PC-9 (cell line): ENCODE measurements around the gene ATN1. TPM values are rescaled to one million over a fixed set of nuclear protein-coding genes. Genes with fewer than 3 reads are reported as not detected.
"Not testable (repeated sequence)": the region's sequence is repeated elsewhere in the genome, so short reads cannot be mapped to it uniquely, and the experiment has no call there.

ENCODE experiments used
- BruUV-seq: library from RNA; stranded (reverse); fragments of 400-500 nt; replicated peaks from 2 replicates; lab custom pipeline; 2021; lab: Mats Ljungman, UMichigan
- CTCF ChIA-PET: fragments of 300-600 bp; sonication (Branson Sonifier 250); formaldehyde crosslinking; loops from one replicate; lab custom pipeline; 2022; ENCODE audit warnings: antibody characterized with exemption; lab: Charles Lee
- POLR2A ChIA-PET: fragments of 300-600 bp; sonication (Branson Sonifier 250); formaldehyde crosslinking; loops from one replicate; lab custom pipeline; 2022; ENCODE audit warnings: antibody characterized with exemption; ENCODE audit not compliant: unreplicated experiment; lab: Charles Lee
- DNase-seq, 2 experiments: peaks; one replicate each; pipeline versions ENCODE4 v3.0.0 to v3.0.0-alpha.2; 2015 to 2022; ENCODE audit warnings: mixed read lengths in 1 of 2
- H2AFZ ChIP-seq: fragments of 200-600 bp; sonication (generic); 2 replicates; pipeline ENCODE4 v1.8.1; 2017; ENCODE audit warnings: antibody characterized with exemption
- H3F3A ChIP-seq: fragments of 200-600 bp; sonication (generic); 2 replicates; pipeline ENCODE4 v1.8.1; 2017; ENCODE audit warnings: antibody characterized with exemption, mild to moderate bottlenecking, low read depth; ENCODE audit not compliant: insufficient read depth
- H3K27ac ChIP-seq: fragments of 200-600 bp; sonication (generic); 2 replicates; pipeline ENCODE4 v1.6.1; 2016; ENCODE audit warnings: mixed run types
- H3K27me3 ChIP-seq: fragments of 200-600 bp; sonication (generic); 2 replicates; pipeline ENCODE4 v1.6.1; 2016; ENCODE audit warnings: low read depth, mixed run types; ENCODE audit not compliant: insufficient read depth
- H3K36me3 ChIP-seq: fragments of 200-600 bp; sonication (generic); 2 replicates; pipeline ENCODE4 v1.6.1; 2016; ENCODE audit warnings: low read depth, mixed run types
- H3K4me1 ChIP-seq: fragments of 200-600 bp; sonication (generic); replicated peaks from 2 replicates; pipeline ENCODE4 v1.6.1; 2016; ENCODE audit warnings: mixed run types; ENCODE audit not compliant: insufficient read depth
- H3K4me2 ChIP-seq: fragments of 200-600 bp; sonication (generic); 2 replicates; pipeline ENCODE4 v1.6.1; 2017; ENCODE audit warnings: mixed run types
- H3K4me3 ChIP-seq: fragments of 200-600 bp; sonication (generic); 2 replicates; pipeline ENCODE4 v1.6.1; 2016; ENCODE audit warnings: mixed run types
- H3K79me2 ChIP-seq: fragments of 200-600 bp; sonication (generic); 2 replicates; pipeline ENCODE4 v1.6.1; 2017; ENCODE audit warnings: low read depth, mixed run types
- H3K9me2 ChIP-seq: fragments of 200-600 bp; sonication (generic); 2 replicates; pipeline ENCODE4 v1.8.1; 2017; ENCODE audit warnings: mild to moderate bottlenecking; ENCODE audit not compliant: insufficient read depth
- H3K9me3 ChIP-seq: fragments of 200-600 bp; sonication (generic); 2 replicates; pipeline ENCODE4 v1.8.1; 2016; ENCODE audit warnings: low read depth; ENCODE audit not compliant: insufficient read depth
- H4K20me1 ChIP-seq: fragments of 200-600 bp; sonication (generic); 2 replicates; pipeline ENCODE4 v1.8.1; 2017; ENCODE audit not compliant: insufficient read depth
- EZH2 ChIP-seq: fragments of 200-600 bp; sonication (generic); IDR thresholded peaks from 2 replicates; pipeline ENCODE4 v1.8.0; 2017; ENCODE audit warnings: antibody characterized with exemption, low read depth
- intact Hi-C: fragments of 100-400 bp; cut with micrococcal nuclease; formaldehyde crosslinking; loops from one replicate; pipeline ENCODE4 v1.10.0; 2022; ENCODE audit not compliant: unreplicated experiment
- total RNA-seq: library from RNA; stranded (reverse); gene quantifications from 2 replicates; pipeline ENCODE4 v1.2.3, GENCODE V29; 2021
- TF ChIP-seq, protein P1 (sequence below): fragments of 200-600 bp; sonication (generic); conservative IDR thresholded peaks from 2 replicates; pipeline ENCODE4 v1.6.1; 2017; ENCODE audit warnings: mixed run types, antibody characterized with exemption, mild to moderate bottlenecking, moderate library complexity

The ATN1 gene
- total RNA-seq, 1 experiment from 2014 or later = 158 TPM

DNA sequence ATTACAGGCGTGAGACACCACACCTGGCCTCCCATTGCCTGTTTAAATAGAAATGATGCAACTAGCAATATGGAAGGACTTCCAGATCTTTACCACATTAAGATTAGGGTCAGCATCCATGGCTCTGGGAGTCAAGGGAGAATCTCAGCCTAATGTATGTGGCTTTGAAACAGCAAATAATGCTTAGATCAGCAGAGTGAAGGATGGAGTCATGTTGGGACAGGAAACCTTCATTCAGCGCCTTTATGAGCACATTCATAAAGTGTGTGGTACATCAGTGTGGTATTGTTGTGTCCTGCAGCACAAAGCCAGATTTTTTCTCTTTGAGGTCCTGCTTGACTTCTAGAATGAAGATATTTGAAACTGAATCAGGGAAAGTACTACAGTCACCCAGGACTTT lies 39.4 kb upstream of the ATN1 start:
- TF ChIP-seq EZH2 = no peak
- TF ChIP-seq, protein P1, sequence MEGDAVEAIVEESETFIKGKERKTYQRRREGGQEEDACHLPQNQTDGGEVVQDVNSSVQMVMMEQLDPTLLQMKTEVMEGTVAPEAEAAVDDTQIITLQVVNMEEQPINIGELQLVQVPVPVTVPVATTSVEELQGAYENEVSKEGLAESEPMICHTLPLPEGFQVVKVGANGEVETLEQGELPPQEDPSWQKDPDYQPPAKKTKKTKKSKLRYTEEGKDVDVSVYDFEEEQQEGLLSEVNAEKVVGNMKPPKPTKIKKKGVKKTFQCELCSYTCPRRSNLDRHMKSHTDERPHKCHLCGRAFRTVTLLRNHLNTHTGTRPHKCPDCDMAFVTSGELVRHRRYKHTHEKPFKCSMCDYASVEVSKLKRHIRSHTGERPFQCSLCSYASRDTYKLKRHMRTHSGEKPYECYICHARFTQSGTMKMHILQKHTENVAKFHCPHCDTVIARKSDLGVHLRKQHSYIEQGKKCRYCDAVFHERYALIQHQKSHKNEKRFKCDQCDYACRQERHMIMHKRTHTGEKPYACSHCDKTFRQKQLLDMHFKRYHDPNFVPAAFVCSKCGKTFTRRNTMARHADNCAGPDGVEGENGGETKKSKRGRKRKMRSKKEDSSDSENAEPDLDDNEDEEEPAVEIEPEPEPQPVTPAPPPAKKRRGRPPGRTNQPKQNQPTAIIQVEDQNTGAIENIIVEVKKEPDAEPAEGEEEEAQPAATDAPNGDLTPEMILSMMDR = no peak
- H3K36me3 ChIP-seq = no peaks in the 10 kb centered on the region
- no peak overlapping the region for H3K4me3 ChIP-seq
- no peak overlapping the region for H3K4me2 ChIP-seq
- H3K9me3 ChIP-seq = no peaks in the 10 kb centered on the region
- intact Hi-C loops = no loop called here
- H3F3A ChIP-seq = peaks cover 12% of the 10 kb centered on the region; the same call in 1 of the 2 replicates
- ChIA-PET POLR2A (interaction anchor here (0.6 kb wide), 1 partner anchor 14 kb away, joined by 3 read pairs; no protein-coding TSS in a partner anchor), CTCF (no interaction called here)
- BruUV-seq = no TSS peak
- no peaks in the 10 kb centered on the region for H3K9me2 ChIP-seq
- no peak for DNase-seq
- H4K20me1 ChIP-seq = no peaks in the 10 kb centered on the region
- no peak overlapping the region for H3K27ac ChIP-seq
- H3K27me3 ChIP-seq = no peaks in the 10 kb centered on the region
- peaks cover 15% of the 10 kb centered on the region for H3K4me1 ChIP-seq
- no peak overlapping the region for H2AFZ ChIP-seq
- H3K79me2 ChIP-seq = no peaks in the 10 kb centered on the region

DNA sequence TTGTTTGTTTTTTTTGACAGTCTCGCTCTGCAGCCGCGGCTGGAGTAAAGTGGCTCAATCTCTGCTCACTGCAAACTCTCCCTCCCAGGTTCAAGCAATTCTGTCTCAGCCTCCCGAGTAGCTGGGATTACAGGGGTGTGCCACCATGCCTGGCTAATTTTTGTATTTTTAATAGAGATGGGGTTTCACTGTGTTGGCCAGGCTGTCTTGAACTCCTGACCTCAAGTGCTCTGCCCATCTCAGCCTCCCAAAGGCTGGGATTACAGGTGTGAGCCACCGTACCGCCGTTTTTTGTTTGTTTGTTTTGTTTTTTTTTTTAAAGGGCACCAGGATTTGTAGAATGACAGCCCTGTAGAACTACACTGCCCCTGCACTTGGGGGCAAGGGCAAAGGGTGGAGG lies 39.0 kb upstream of the ATN1 start:
- H3K4me2 ChIP-seq, H3K27ac ChIP-seq, H3K36me3 ChIP-seq, H3K79me2 ChIP-seq, BruUV-seq, intact Hi-C loops, DNase-seq, H3K9me3 ChIP-seq, H3K4me3 ChIP-seq, H3K9me2 ChIP-seq, H2AFZ ChIP-seq, H4K20me1 ChIP-seq, H3K27me3 ChIP-seq: not testable (repeated sequence)
- ChIA-PET CTCF (interaction anchor here (1.2 kb wide), 1 partner anchor 16 kb away, joined by 4 read pairs; the partner anchor contains the start of gene SPSB2), POLR2A (interaction anchor here (0.6 kb wide), 1 partner anchor 281 kb away, joined by 48 read pairs; no protein-coding TSS in a partner anchor)
- Histone ChIP-seq H3F3A (peaks cover 12% of the 10 kb centered on the region; the same call in 1 of the 2 replicates), H3K4me1 (peaks cover 15% of the 10 kb centered on the region)

DNA sequence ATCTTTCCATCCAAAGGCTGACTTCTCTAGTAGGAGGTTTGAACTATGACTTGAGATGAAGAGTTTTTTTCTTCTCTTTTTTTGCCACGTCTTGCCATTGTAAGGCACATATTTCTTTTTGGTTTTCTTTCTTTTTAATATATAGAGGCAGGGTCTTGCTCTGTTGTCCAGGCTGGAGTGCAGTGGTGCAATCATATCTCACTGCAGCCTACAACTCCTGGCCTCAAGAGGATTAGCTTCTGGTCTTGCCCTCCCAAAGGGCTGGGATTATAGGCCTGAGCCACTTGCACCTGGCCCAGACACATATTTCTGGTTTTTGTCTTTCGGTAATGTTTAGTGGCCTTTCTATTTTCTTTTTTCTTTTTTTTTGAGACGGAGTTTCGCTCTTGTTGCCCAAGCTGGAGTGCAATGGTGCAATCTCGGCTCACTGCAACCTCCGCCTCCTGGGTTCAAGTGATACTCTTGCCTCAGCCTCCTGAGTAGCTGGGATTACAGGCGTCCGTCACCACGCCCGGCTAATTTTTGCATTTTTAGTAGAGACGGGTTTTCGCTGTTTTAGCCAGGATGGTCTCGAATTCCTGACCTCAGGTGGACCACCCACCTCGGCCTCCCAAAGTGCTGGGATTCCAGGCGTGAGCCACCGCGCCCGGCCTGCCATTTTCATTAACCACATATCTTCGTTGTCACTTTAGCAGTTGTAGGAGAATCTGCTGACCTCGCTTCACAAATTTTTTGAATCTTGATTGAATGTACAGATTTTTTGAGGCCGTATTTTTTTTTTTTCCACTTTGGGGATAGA lies 37.8 kb upstream of the ATN1 start:
- POLR2A ChIA-PET, H3K9me3 ChIP-seq, H3K36me3 ChIP-seq, H4K20me1 ChIP-seq, DNase-seq, BruUV-seq, H3K9me2 ChIP-seq, intact Hi-C loops, H3K79me2 ChIP-seq, H3K27me3 ChIP-seq: not testable (repeated sequence)
- Histone ChIP-seq H3F3A (peaks cover 12% of the 10 kb centered on the region; the same call in 1 of the 2 replicates), H3K4me2 (peak overlapping the region; percentile 80), H3K4me3 (peak overlapping the region; percentile 56), H3K27ac (peak overlapping the region; percentile 90), H2AFZ (peak overlapping the region; percentile 84; the same call in 1 of the 2 replicates), H3K4me1 (peaks cover 15% of the 10 kb centered on the region)
- CTCF ChIA-PET = interaction anchor here (1.2 kb wide), 1 partner anchor 17 kb away, joined by 4 read pairs; the partner anchor contains the start of gene SPSB2
